Neural progenitor cell (in vitro differentiated cells): ENCODE data around the gene MRPL38. TPM values are rescaled to one million over a fixed set of nuclear protein-coding genes. Genes with fewer than 3 reads are reported as not detected.

Source experiments
- DNase-seq: peaks from one replicate; pipeline ENCODE4 v3.0.0-alpha.2; 2016; ENCODE audit warnings: low spot score
- H2AFZ ChIP-seq: fragments of 200-600 bp; sonication (generic); replicated peaks from 2 replicates; pipeline ENCODE4 v1.6.1; 2016; ENCODE audit warnings: antibody characterized with exemption
- H3F3A ChIP-seq: fragments of 200-600 bp; sonication (generic); 2 replicates; pipeline ENCODE4 v1.6.1; 2016; ENCODE audit warnings: antibody characterized with exemption, low read depth
- H3K27ac ChIP-seq: fragments of 200-600 bp; sonication (generic); 2 replicates; pipeline ENCODE4 v1.5.1; 2016; ENCODE audit warnings: mild to moderate bottlenecking
- H3K27me3 ChIP-seq: fragments of 200-600 bp; sonication (generic); 2 replicates; pipeline ENCODE4 v1.6.1; 2016; ENCODE audit warnings: mild to moderate bottlenecking, moderate library complexity
- H3K36me3 ChIP-seq: fragments of 200-600 bp; sonication (generic); 2 replicates; pipeline ENCODE4 v1.5.1; 2016
- H3K4me1 ChIP-seq: fragments of 200-600 bp; sonication (generic); 2 replicates; pipeline ENCODE4 v1.6.1; 2016; ENCODE audit warnings: mixed run types
- H3K4me2 ChIP-seq: fragments of 200-600 bp; sonication (generic); 2 replicates; pipeline ENCODE4 v1.6.1; 2016
- H3K4me3 ChIP-seq: fragments of 200-600 bp; sonication (generic); 2 replicates; pipeline ENCODE4 v1.5.1; 2016
- H3K79me2 ChIP-seq: fragments of 200-600 bp; sonication (generic); 2 replicates; pipeline ENCODE4 v1.6.1; 2016; ENCODE audit warnings: low read depth
- H3K9ac ChIP-seq: fragments of 200-600 bp; sonication (generic); 2 replicates; pipeline ENCODE4 v1.6.1; 2016
- H3K9me3 ChIP-seq: fragments of 200-600 bp; sonication (generic); 2 replicates; pipeline ENCODE4 v1.5.1; 2016; ENCODE audit warnings: low read depth
- H4K20me1 ChIP-seq: fragments of 200-600 bp; sonication (generic); 2 replicates; pipeline ENCODE4 v1.6.1; 2016; ENCODE audit warnings: low read depth
- H3K27ac Mint-ChIP-seq: 3 replicates; pipeline ENCODE4 v1.8.0; 2021; ENCODE audit warnings: mixed read lengths
- H3K27me3 Mint-ChIP-seq: 2 replicates; pipeline ENCODE4 v1.8.0; 2022; ENCODE audit warnings: low read depth, mild to moderate bottlenecking, inconsistent platforms, moderate library complexity, mixed read lengths; ENCODE audit not compliant: insufficient read depth
- H3K36me3 Mint-ChIP-seq: 3 replicates; pipeline ENCODE4 v1.8.0; 2021; ENCODE audit warnings: mixed read lengths
- H3K4me1 Mint-ChIP-seq: 3 replicates; pipeline ENCODE4 v1.8.0; 2021; ENCODE audit warnings: mixed read lengths
- H3K4me3 Mint-ChIP-seq: 3 replicates; pipeline ENCODE4 v1.8.0; 2021; ENCODE audit warnings: mild to moderate bottlenecking, moderate library complexity, mixed read lengths
- H3K9me3 Mint-ChIP-seq: 3 replicates; pipeline ENCODE4 v1.8.0; 2020; ENCODE audit warnings: mixed read lengths
- EZH2 ChIP-seq: fragments of 200-600 bp; sonication (generic); IDR thresholded peaks from 2 replicates; pipeline ENCODE4 v1.6.1; 2017; ENCODE audit warnings: antibody characterized with exemption, mild to moderate bottlenecking, moderate library complexity
- EZH2phosphoT487 ChIP-seq: fragments of 200-600 bp; sonication (generic); IDR thresholded peaks from 2 replicates; pipeline ENCODE4 v1.6.1; 2017; ENCODE audit warnings: antibody characterized with exemption
- total RNA-seq: library from RNA; depleted of rRNA; stranded (reverse); fragments of >200 nt; gene quantifications from 2 replicates; pipeline ENCODE4 v1.2.3, GENCODE V29; 2015; ENCODE audit warnings: low replicate concordance
- TF ChIP-seq, protein P1 (sequence below): fragments of 200-600 bp; sonication (generic); IDR thresholded peaks from 2 replicates; pipeline ENCODE4 v1.5.1; 2017; ENCODE audit warnings: antibody characterized with exemption, mild to moderate bottlenecking

MRPL38 gene
- total RNA-seq, 1 donor from 2014 or later, result 26.8 TPM

DNA sequence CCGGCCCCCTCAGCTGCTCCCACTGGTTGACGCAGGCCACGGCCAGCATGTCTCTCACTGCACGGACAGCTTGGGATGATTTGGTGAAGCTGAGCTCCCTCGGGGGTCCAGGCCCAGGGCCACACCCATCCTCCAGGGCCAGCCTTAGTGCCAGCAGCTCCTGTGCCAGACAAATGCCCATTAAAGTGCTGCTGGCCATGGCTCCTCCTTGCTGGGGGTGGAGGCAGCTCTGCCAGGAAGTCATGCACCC lies 28.8 kb downstream of the MRPL38 start:
- DNase-seq, result no peak
- TF ChIP-seq, protein P1, sequence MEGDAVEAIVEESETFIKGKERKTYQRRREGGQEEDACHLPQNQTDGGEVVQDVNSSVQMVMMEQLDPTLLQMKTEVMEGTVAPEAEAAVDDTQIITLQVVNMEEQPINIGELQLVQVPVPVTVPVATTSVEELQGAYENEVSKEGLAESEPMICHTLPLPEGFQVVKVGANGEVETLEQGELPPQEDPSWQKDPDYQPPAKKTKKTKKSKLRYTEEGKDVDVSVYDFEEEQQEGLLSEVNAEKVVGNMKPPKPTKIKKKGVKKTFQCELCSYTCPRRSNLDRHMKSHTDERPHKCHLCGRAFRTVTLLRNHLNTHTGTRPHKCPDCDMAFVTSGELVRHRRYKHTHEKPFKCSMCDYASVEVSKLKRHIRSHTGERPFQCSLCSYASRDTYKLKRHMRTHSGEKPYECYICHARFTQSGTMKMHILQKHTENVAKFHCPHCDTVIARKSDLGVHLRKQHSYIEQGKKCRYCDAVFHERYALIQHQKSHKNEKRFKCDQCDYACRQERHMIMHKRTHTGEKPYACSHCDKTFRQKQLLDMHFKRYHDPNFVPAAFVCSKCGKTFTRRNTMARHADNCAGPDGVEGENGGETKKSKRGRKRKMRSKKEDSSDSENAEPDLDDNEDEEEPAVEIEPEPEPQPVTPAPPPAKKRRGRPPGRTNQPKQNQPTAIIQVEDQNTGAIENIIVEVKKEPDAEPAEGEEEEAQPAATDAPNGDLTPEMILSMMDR, result no peak
- no peak for TF ChIP-seq EZH2phosphoT487
- TF ChIP-seq EZH2, result no peak
- Histone ChIP-seq H4K20me1 (no peaks in the 10 kb centered on the region), H3K36me3 (no peaks in the 10 kb centered on the region), H3K4me3 (no peak overlapping the region), H3K79me2 (no peaks in the 10 kb centered on the region), H3K9me3 (no peaks in the 10 kb centered on the region), H2AFZ (no peak overlapping the region), H3K9ac (no peak overlapping the region), H3F3A (peaks cover 24% of the 10 kb centered on the region), H3K4me2 (no peak overlapping the region), H3K4me1 (peaks cover 6% of the 10 kb centered on the region), H3K27me3 (peaks cover 52% of the 10 kb centered on the region), H3K27ac (no peak overlapping the region)
- peaks cover 40% of the 10 kb centered on the region for H3K27me3 Mint-ChIP-seq
- H3K9me3 Mint-ChIP-seq, result no peaks in the 10 kb centered on the region
- H3K27ac Mint-ChIP-seq, result no peak overlapping the region
- H3K4me1 Mint-ChIP-seq, result peaks cover 14% of the 10 kb centered on the region
- H3K36me3 Mint-ChIP-seq, result no peaks in the 10 kb centered on the region
- H3K4me3 Mint-ChIP-seq, result no peak overlapping the region

- H3F3A ChIP-seq, result peaks cover 24% of the 10 kb centered on the region
- H3K79me2 ChIP-seq, result no peaks in the 10 kb centered on the region
- TF ChIP-seq, protein P1, result no peak
- TF ChIP-seq EZH2phosphoT487, result no peak
- H3K4me1 ChIP-seq, result peaks cover 6% of the 10 kb centered on the region
- no peak overlapping the region for H3K27ac ChIP-seq
- no peak overlapping the region for H3K27ac Mint-ChIP-seq
- no peak overlapping the region for H3K4me2 ChIP-seq
- H3K9ac ChIP-seq, result no peak overlapping the region
- no peaks in the 10 kb centered on the region for H4K20me1 ChIP-seq
- no peaks in the 10 kb centered on the region for H3K36me3 Mint-ChIP-seq
- H3K9me3 Mint-ChIP-seq, result no peaks in the 10 kb centered on the region
- H3K4me3 Mint-ChIP-seq, result no peak overlapping the region
- H3K27me3 Mint-ChIP-seq, result peaks cover 37% of the 10 kb centered on the region
- H3K4me3 ChIP-seq, result no peak overlapping the region
- no peak overlapping the region for H2AFZ ChIP-seq
- DNase-seq, result no peak
- no peaks in the 10 kb centered on the region for H3K36me3 ChIP-seq
- H3K4me1 Mint-ChIP-seq, result peaks cover 19% of the 10 kb centered on the region
- H3K27me3 ChIP-seq, result peaks cover 47% of the 10 kb centered on the region
- H3K9me3 ChIP-seq, result no peaks in the 10 kb centered on the region
These were observed 29.3 kb downstream of the MRPL38 start for GRCh38 chr17:75875182-75875939.

- Mint-ChIP-seq H3K27ac (no peak overlapping the region), H3K4me1 (peaks cover 27% of the 10 kb centered on the region)
- DNase-seq, result no peak
These were observed 30.1 kb downstream of the MRPL38 start for GRCh38 chr17:75874323-75875181.

More at GRCh38 chr17:75874323-75875181, 30.1 kb downstream of the MRPL38 start:
- Mint-ChIP-seq H3K36me3 (no peaks in the 10 kb centered on the region), H3K4me3 (no peak overlapping the region), H3K9me3 (no peaks in the 10 kb centered on the region), H3K27me3 (peaks cover 31% of the 10 kb centered on the region)
- no peak overlapping the region for H3K27ac ChIP-seq
- no peaks in the 10 kb centered on the region for H3K9me3 ChIP-seq
- H3K79me2 ChIP-seq, result no peaks in the 10 kb centered on the region
- peaks cover 39% of the 10 kb centered on the region for H3K27me3 ChIP-seq
- no peak overlapping the region for H3K4me2 ChIP-seq
- H3K4me3 ChIP-seq, result no peak overlapping the region
- H4K20me1 ChIP-seq, result no peaks in the 10 kb centered on the region
- H3F3A ChIP-seq, result peaks cover 24% of the 10 kb centered on the region
- H3K9ac ChIP-seq, result no peak overlapping the region
- H3K4me1 ChIP-seq, result peaks cover 6% of the 10 kb centered on the region
- no peaks in the 10 kb centered on the region for H3K36me3 ChIP-seq
- no peak for TF ChIP-seq EZH2
- TF ChIP-seq, protein P1, result no peak
- no peak for TF ChIP-seq EZH2phosphoT487
- H2AFZ ChIP-seq, result no peak overlapping the region
